PC-9 (cell line): ENCODE results near the gene LRRC4C.

Experiments
- EZH2 ChIP-seq: fragments of 200-600 bp; sonication (generic); IDR thresholded peaks from 2 replicates; pipeline ENCODE4 v1.8.0; 2017; ENCODE audit warnings: antibody characterized with exemption, low read depth
- TF ChIP-seq, protein P1 (sequence below): fragments of 200-600 bp; sonication (generic); conservative IDR thresholded peaks from 2 replicates; pipeline ENCODE4 v1.6.1; 2017; ENCODE audit warnings: mixed run types, antibody characterized with exemption, mild to moderate bottlenecking, moderate library complexity

DNA sequence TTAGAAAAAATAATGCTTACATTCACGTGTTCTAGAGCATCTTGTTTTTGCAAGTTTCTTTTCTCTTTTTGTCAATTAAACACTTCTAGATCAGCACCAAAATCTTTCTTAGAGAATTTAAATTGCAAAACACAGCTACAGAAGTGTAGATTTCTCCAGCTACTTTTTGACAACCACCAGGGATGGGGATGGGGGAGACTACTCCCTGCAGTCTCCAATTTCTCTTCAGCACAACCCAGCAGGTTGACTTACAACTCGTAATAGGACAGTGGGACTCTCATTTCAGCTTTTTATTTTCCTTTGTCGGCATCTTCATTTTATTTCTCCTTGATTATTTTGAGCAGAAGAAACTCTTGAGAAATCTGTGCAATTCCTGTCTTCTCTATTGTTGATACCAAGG is 441.2 kb downstream of the LRRC4C start:
- TF ChIP-seq, protein P1, sequence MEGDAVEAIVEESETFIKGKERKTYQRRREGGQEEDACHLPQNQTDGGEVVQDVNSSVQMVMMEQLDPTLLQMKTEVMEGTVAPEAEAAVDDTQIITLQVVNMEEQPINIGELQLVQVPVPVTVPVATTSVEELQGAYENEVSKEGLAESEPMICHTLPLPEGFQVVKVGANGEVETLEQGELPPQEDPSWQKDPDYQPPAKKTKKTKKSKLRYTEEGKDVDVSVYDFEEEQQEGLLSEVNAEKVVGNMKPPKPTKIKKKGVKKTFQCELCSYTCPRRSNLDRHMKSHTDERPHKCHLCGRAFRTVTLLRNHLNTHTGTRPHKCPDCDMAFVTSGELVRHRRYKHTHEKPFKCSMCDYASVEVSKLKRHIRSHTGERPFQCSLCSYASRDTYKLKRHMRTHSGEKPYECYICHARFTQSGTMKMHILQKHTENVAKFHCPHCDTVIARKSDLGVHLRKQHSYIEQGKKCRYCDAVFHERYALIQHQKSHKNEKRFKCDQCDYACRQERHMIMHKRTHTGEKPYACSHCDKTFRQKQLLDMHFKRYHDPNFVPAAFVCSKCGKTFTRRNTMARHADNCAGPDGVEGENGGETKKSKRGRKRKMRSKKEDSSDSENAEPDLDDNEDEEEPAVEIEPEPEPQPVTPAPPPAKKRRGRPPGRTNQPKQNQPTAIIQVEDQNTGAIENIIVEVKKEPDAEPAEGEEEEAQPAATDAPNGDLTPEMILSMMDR, result no peak
- no peak for TF ChIP-seq EZH2
